SK-N-MC (cell line): ENCODE measurements around the gene RIPOR3.

ENCODE experiments used
- EZH2 ChIP-seq: fragments of 200-600 bp; sonication (generic); IDR thresholded peaks from one replicate; pipeline ENCODE4 v1.6.1; 2017; ENCODE audit warnings: antibody characterized with exemption
- FOXP2 ChIP-seq: optimal IDR thresholded peaks from 2 replicates; pipeline ENCODE3; 2011; ENCODE audit warnings: mild to moderate bottlenecking, moderate library complexity; ENCODE audit not compliant: insufficient read depth; ENCODE audit errors: extremely low read length, control extremely low read depth
- POLR2AphosphoS5 ChIP-seq: IDR thresholded peaks from 2 replicates; pipeline ENCODE4 v1.6.1; 2012; ENCODE audit warnings: mild to moderate bottlenecking, low read depth, low read length, borderline replicate concordance

GRCh38 chr20:50589548-50590347, 101.6 kb downstream of the RIPOR3 start:
- TF ChIP-seq POLR2AphosphoS5 (no peak), FOXP2 (no peak), EZH2 (no peak)
